Activated T-helper 1 cell treated with anti-CD3 and anti-CD28 coated beads, Interleukin-12 subunit alpha, Interleukin-12 subunit beta, Interleukin-2, Interleukin-4 antibody, amounts not matched to agents 30 ng/mL and 10 ng/mL and 1 ng/mL, durations not matched to agents 14 hours and 24 hours and 36 hours (primary cell): Measurements from ENCODE around the gene SLTM. TPM values are rescaled to one million over a fixed set of nuclear protein-coding genes. Genes with fewer than 3 reads are reported as not detected.
A peak's percentile ranks its signal among the peaks of the same experiment; 100 is the strongest.
"Not testable (repeated sequence)": the region's sequence is repeated elsewhere in the genome, so short reads cannot be mapped to it uniquely, and the experiment has no call there.

Experiments
- DNase-seq: peaks from one replicate; pipeline ENCODE4 v3.0.0; 2021; ENCODE audit warnings: low spot score
- H3K27ac Mint-ChIP-seq: one replicate; pipeline ENCODE4 v1.8.0; 2021; ENCODE audit warnings: mild to moderate bottlenecking, mixed read lengths
- H3K27me3 Mint-ChIP-seq: one replicate; pipeline ENCODE4 v1.8.0; 2022; ENCODE audit warnings: mild to moderate bottlenecking, moderate library complexity, mixed read lengths; ENCODE audit not compliant: insufficient read depth
- H3K36me3 Mint-ChIP-seq: one replicate; pipeline ENCODE4 v1.8.0; 2021; ENCODE audit warnings: low read depth, mixed read lengths
- H3K4me1 Mint-ChIP-seq: one replicate; pipeline ENCODE4 v1.8.0; 2021; ENCODE audit warnings: low read depth, mixed read lengths
- H3K4me3 Mint-ChIP-seq: one replicate; pipeline ENCODE4 v1.8.0; 2021; ENCODE audit warnings: mild to moderate bottlenecking, moderate library complexity, mixed read lengths
- H3K9me3 Mint-ChIP-seq: one replicate; pipeline ENCODE4 v1.8.0; 2021; ENCODE audit warnings: mixed read lengths
- intact Hi-C: fragments of 100-400 bp; cut with micrococcal nuclease; formaldehyde crosslinking; loops from one replicate; pipeline ENCODE4 v1.15.1; 2024
- total RNA-seq: library from RNA; stranded (reverse); gene quantifications from 2 replicates; pipeline ENCODE4 v1.2.3, GENCODE V29; 2022

Gene SLTM
- total RNA-seq, 1 donor from 2014 or later: 142 TPM

- H3K27ac Mint-ChIP-seq: peak overlapping the region; percentile 61
- peaks cover 70% of the 10 kb centered on the region for H3K36me3 Mint-ChIP-seq
- no peaks in the 10 kb centered on the region for H3K9me3 Mint-ChIP-seq
- no peaks in the 10 kb centered on the region for H3K27me3 Mint-ChIP-seq
- intact Hi-C loops: no loop called here
- no peak overlapping the region for H3K4me3 Mint-ChIP-seq
- peaks cover 22% of the 10 kb centered on the region for H3K4me1 Mint-ChIP-seq
- no peak for DNase-seq
Measured at GRCh38 chr15:58886921-58887320, 46.6 kb downstream of the SLTM start.

GRCh38 chr15:58883926-58884325 lies 49.6 kb downstream of the SLTM start:
- H3K27ac Mint-ChIP-seq, intact Hi-C loops, DNase-seq, H3K4me3 Mint-ChIP-seq, H3K9me3 Mint-ChIP-seq, H3K27me3 Mint-ChIP-seq: not testable (repeated sequence)
- H3K4me1 Mint-ChIP-seq: peaks cover 17% of the 10 kb centered on the region
- peaks cover 72% of the 10 kb centered on the region for H3K36me3 Mint-ChIP-seq

GRCh38 chr15:58882243-58882642 lies 51.2 kb downstream of the SLTM start:
- intact Hi-C loops: no loop called here
- no peak for DNase-seq
- H3K27ac Mint-ChIP-seq: no peak overlapping the region

GRCh38 chr15:58880320-58880719 lies 53.2 kb downstream of the SLTM start:
- H3K4me1 Mint-ChIP-seq: peaks cover 17% of the 10 kb centered on the region
- peaks cover 65% of the 10 kb centered on the region for H3K36me3 Mint-ChIP-seq
- no peak overlapping the region for H3K4me3 Mint-ChIP-seq
- no peak overlapping the region for H3K27ac Mint-ChIP-seq
- no peaks in the 10 kb centered on the region for H3K27me3 Mint-ChIP-seq
- H3K9me3 Mint-ChIP-seq: no peaks in the 10 kb centered on the region
- intact Hi-C loops: no loop called here
- DNase-seq: no peak

More at GRCh38 chr15:58882243-58882642, 51.2 kb downstream of the SLTM start:
- H3K27me3 Mint-ChIP-seq: no peaks in the 10 kb centered on the region
- H3K9me3 Mint-ChIP-seq: no peaks in the 10 kb centered on the region
- no peak overlapping the region for H3K4me3 Mint-ChIP-seq
- H3K4me1 Mint-ChIP-seq: peaks cover 17% of the 10 kb centered on the region
- peaks cover 63% of the 10 kb centered on the region for H3K36me3 Mint-ChIP-seq

GRCh38 chr15:58877999-58878825 lies 55.3 kb downstream of the SLTM start:
- no peak overlapping the region for H3K27ac Mint-ChIP-seq
- DNase-seq: no peak
- intact Hi-C loops: loop anchor here (5.0 kb wide), 1 partner anchor 651 kb away; no protein-coding TSS in a partner anchor

GRCh38 chr15:58876306-58877106 lies 57.0 kb downstream of the SLTM start:
- H3K36me3 Mint-ChIP-seq: peaks cover 39% of the 10 kb centered on the region
- no peak overlapping the region for H3K27ac Mint-ChIP-seq
- no peak overlapping the region for H3K4me3 Mint-ChIP-seq
- no peak for DNase-seq
- H3K4me1 Mint-ChIP-seq: peaks cover 3% of the 10 kb centered on the region
- no peaks in the 10 kb centered on the region for H3K9me3 Mint-ChIP-seq
- intact Hi-C loops: loop anchor here (5.0 kb wide), 1 partner anchor 649 kb away; no protein-coding TSS in a partner anchor
- H3K27me3 Mint-ChIP-seq: no peaks in the 10 kb centered on the region

More at GRCh38 chr15:58877999-58878825, 55.3 kb downstream of the SLTM start:
- Mint-ChIP-seq H3K27me3 (no peaks in the 10 kb centered on the region), H3K4me1 (peaks cover 12% of the 10 kb centered on the region), H3K36me3 (peaks cover 51% of the 10 kb centered on the region), H3K4me3 (no peak overlapping the region), H3K9me3 (no peaks in the 10 kb centered on the region)

- Mint-ChIP-seq H3K27me3 (no peaks in the 10 kb centered on the region), H3K36me3 (peaks cover 32% of the 10 kb centered on the region), H3K27ac (no peak overlapping the region), H3K4me1 (no peaks in the 10 kb centered on the region), H3K9me3 (no peaks in the 10 kb centered on the region), H3K4me3 (no peak overlapping the region)
- intact Hi-C loops: loop anchor here (5.0 kb wide), 1 partner anchor 648 kb away; no protein-coding TSS in a partner anchor
- no peak for DNase-seq
Measured at GRCh38 chr15:58875343-58875742, 58.1 kb downstream of the SLTM start.

- DNase-seq: no peak
- Mint-ChIP-seq H3K36me3 (peaks cover 16% of the 10 kb centered on the region), H3K27me3 (no peaks in the 10 kb centered on the region), H3K4me3 (no peak overlapping the region), H3K4me1 (no peaks in the 10 kb centered on the region), H3K27ac (no peak overlapping the region), H3K9me3 (no peaks in the 10 kb centered on the region)
- intact Hi-C loops: no loop called here
Measured at GRCh38 chr15:58873267-58873666, 60.2 kb downstream of the SLTM start.

- Mint-ChIP-seq H3K27ac (no peak overlapping the region), H3K36me3 (peaks cover 2% of the 10 kb centered on the region), H3K4me1 (no peaks in the 10 kb centered on the region), H3K27me3 (no peaks in the 10 kb centered on the region), H3K9me3 (no peaks in the 10 kb centered on the region), H3K4me3 (no peak overlapping the region)
- no peak for DNase-seq
- intact Hi-C loops: no loop called here
Measured at GRCh38 chr15:58870451-58870850, 63.0 kb downstream of the SLTM start.

- Mint-ChIP-seq H3K4me1 (peaks cover 6% of the 10 kb centered on the region), H3K27ac (no peak overlapping the region), H3K27me3 (peaks cover 3% of the 10 kb centered on the region), H3K36me3 (no peaks in the 10 kb centered on the region), H3K9me3 (no peaks in the 10 kb centered on the region), H3K4me3 (no peak overlapping the region)
- intact Hi-C loops: no loop called here
- DNase-seq: no peak
Measured at GRCh38 chr15:58867926-58868325, 65.6 kb downstream of the SLTM start.

- H3K27me3 Mint-ChIP-seq: peaks cover 3% of the 10 kb centered on the region
- peaks cover 14% of the 10 kb centered on the region for H3K4me1 Mint-ChIP-seq
- H3K27ac Mint-ChIP-seq: no peak overlapping the region
- no peaks in the 10 kb centered on the region for H3K9me3 Mint-ChIP-seq
- no peaks in the 10 kb centered on the region for H3K36me3 Mint-ChIP-seq
- DNase-seq: no peak
- intact Hi-C loops: no loop called here
- H3K4me3 Mint-ChIP-seq: no peak overlapping the region
Measured at GRCh38 chr15:58865425-58865880, 68.0 kb downstream of the SLTM start.

- Mint-ChIP-seq H3K4me1 (peaks cover 14% of the 10 kb centered on the region), H3K27ac (no peak overlapping the region), H3K27me3 (peaks cover 3% of the 10 kb centered on the region), H3K9me3 (no peaks in the 10 kb centered on the region), H3K36me3 (no peaks in the 10 kb centered on the region), H3K4me3 (no peak overlapping the region)
- DNase-seq: no peak
- intact Hi-C loops: loop anchor here (5.0 kb wide), 1 partner anchor 93 kb away; the partner anchor contains the start of gene MINDY2
Measured at GRCh38 chr15:58864602-58865424, 68.7 kb downstream of the SLTM start.
